MM.1S (cell line): ENCODE results near the gene SOBP.

Source experiments
- DNase-seq: peaks from one replicate; pipeline ENCODE4 v3.0.0-alpha.2; 2015
- H2AFZ ChIP-seq: fragments of 300-600 bp; sonication (generic); 2 replicates; pipeline ENCODE4 v1.6.0; 2016; ENCODE audit warnings: antibody characterized with exemption, low read length
- H3F3A ChIP-seq: fragments of 300-600 bp; sonication (generic); 2 replicates; pipeline ENCODE4 v1.6.1; 2016; ENCODE audit warnings: mild to moderate bottlenecking, antibody characterized with exemption, low read length, moderate library complexity, mixed read lengths; ENCODE audit not compliant: insufficient read depth
- H3K27ac ChIP-seq: fragments of 300-600 bp; sonication (generic); 2 replicates; pipeline ENCODE4 v1.5.1; 2016; ENCODE audit warnings: mild to moderate bottlenecking, low read length
- H3K27me3 ChIP-seq: fragments of 300-600 bp; sonication (generic); replicated peaks from 2 replicates; pipeline ENCODE4 v1.6.0; 2016; ENCODE audit warnings: low read length; ENCODE audit not compliant: insufficient read depth
- H3K36me3 ChIP-seq: fragments of 300-600 bp; sonication (generic); replicated peaks from 2 replicates; pipeline ENCODE4 v1.6.1; 2016; ENCODE audit warnings: mild to moderate bottlenecking, low read length, mixed read lengths; ENCODE audit not compliant: insufficient read depth
- H3K4me1 ChIP-seq: fragments of 300-600 bp; sonication (generic); 2 replicates; pipeline ENCODE4 v1.6.1; 2016; ENCODE audit warnings: low read length, mixed read lengths
- H3K4me2 ChIP-seq: fragments of 300-600 bp; sonication (generic); 2 replicates; pipeline ENCODE4 v1.6.0; 2016; ENCODE audit warnings: low read depth, low read length
- H3K4me3 ChIP-seq: fragments of 300-600 bp; sonication (generic); 2 replicates; pipeline ENCODE4 v1.5.1; 2016; ENCODE audit warnings: low read length, mixed read lengths
- H3K79me2 ChIP-seq: fragments of 300-600 bp; sonication (generic); 2 replicates; pipeline ENCODE4 v1.6.1; 2016; ENCODE audit warnings: mixed run types, low read length, mixed read lengths
- H3K9ac ChIP-seq: fragments of 300-600 bp; sonication (generic); 2 replicates; pipeline ENCODE4 v1.6.1; 2016; ENCODE audit warnings: low read length, mixed read lengths
- H3K9me2 ChIP-seq: fragments of 300-600 bp; sonication (generic); replicated peaks from 2 replicates; pipeline ENCODE4 v1.6.1; 2016; ENCODE audit warnings: mild to moderate bottlenecking, low read length, mixed read lengths; ENCODE audit not compliant: insufficient read depth
- H3K9me3 ChIP-seq: fragments of 300-600 bp; sonication (generic); replicated peaks from 2 replicates; pipeline ENCODE4 v1.6.1; 2016; ENCODE audit warnings: mild to moderate bottlenecking, low read length, mixed read lengths; ENCODE audit not compliant: insufficient read depth
- H4K20me1 ChIP-seq: fragments of 300-600 bp; sonication (generic); 2 replicates; pipeline ENCODE4 v1.6.1; 2016; ENCODE audit warnings: mild to moderate bottlenecking, low read length, moderate library complexity, mixed read lengths; ENCODE audit not compliant: insufficient read depth
- CTCF ChIP-seq: fragments of 300-600 bp; sonication (generic); IDR thresholded peaks from 2 replicates; pipeline ENCODE4 v1.5.1; 2016; ENCODE audit warnings: antibody characterized with exemption, low read length, mixed read lengths
- EZH2 ChIP-seq: fragments of 300-600 bp; sonication (generic); optimal IDR thresholded peaks from 2 replicates; pipeline ENCODE3; 2017; ENCODE audit warnings: low read depth, mild to moderate bottlenecking, antibody characterized with exemption, low read length, mixed read lengths
- EZH2phosphoT487 ChIP-seq: fragments of 300-600 bp; sonication (generic); IDR thresholded peaks from 2 replicates; pipeline ENCODE4 v1.6.1; 2018; ENCODE audit warnings: antibody characterized with exemption, low read length

Gene SOBP

DNA sequence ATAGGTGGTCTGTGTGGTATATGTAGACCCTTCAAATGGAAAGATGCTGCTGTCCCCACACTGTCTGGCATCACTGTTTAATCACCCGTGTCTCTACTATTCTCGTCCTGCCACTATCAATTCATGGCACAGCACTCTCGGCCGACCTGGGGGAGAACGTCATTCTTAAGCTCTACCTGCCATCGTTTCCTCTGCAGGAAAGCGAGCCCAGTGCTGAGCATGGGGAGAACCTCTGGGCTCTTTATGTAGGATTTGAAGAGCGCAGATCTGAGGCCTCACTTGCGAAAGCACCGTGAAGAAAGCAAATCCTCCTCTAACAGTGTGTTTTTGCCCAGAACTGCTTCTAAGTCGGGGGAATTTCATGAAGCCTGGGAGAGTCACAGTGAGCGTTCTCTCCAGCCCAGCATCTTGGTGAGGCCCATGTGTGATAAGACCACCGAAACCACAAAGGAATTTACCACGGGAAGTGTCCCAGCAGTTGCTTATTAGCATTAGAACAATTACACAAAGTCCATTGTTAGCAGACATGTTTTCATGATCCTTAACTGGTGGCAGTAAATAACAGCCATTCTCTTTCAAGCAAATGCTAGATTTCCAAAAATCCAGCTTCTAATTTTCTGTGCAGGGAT lies 209.9 kb downstream of the SOBP start:
- no peak for DNase-seq
- Histone ChIP-seq H3K4me2 (no peak overlapping the region), H3F3A (no peaks in the 10 kb centered on the region), H3K36me3 (no peaks in the 10 kb centered on the region), H3K9ac (no peak overlapping the region), H3K79me2 (no peaks in the 10 kb centered on the region), H3K4me3 (no peak overlapping the region), H3K9me2 (no peaks in the 10 kb centered on the region), H2AFZ (no peak overlapping the region), H3K27me3 (no peaks in the 10 kb centered on the region), H3K27ac (no peak overlapping the region), H4K20me1 (no peaks in the 10 kb centered on the region), H3K4me1 (no peaks in the 10 kb centered on the region), H3K9me3 (no peaks in the 10 kb centered on the region)
- TF ChIP-seq EZH2phosphoT487: no peak

DNA sequence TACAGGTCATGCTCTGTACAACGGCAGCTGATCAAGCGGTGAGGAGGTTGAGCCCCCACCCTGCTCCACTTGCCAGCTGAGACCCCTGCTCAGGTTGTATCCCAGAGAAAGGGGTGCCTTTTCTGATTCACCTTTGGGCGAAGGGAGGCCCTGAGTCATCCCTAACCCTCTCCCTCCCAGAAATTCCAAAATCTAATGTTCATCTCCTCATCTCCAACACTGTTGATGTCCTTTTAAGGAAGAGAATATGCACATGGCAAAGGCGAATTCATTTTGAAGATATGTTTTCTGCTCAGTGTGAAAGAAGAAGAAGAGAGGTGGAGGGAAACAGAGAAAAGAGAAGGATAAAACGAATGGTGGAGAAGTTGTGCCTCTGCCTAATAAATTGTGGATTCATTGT lies 213.7 kb downstream of the SOBP start:
- Histone ChIP-seq H4K20me1 (no peaks in the 10 kb centered on the region), H3K79me2 (no peaks in the 10 kb centered on the region), H3F3A (no peaks in the 10 kb centered on the region), H3K4me2 (no peak overlapping the region), H3K9me2 (no peaks in the 10 kb centered on the region), H3K4me1 (no peaks in the 10 kb centered on the region), H3K9ac (no peak overlapping the region), H3K9me3 (no peaks in the 10 kb centered on the region), H2AFZ (no peak overlapping the region), H3K27me3 (no peaks in the 10 kb centered on the region), H3K36me3 (no peaks in the 10 kb centered on the region), H3K27ac (no peak overlapping the region), H3K4me3 (no peak overlapping the region)
- DNase-seq: no peak
- TF ChIP-seq CTCF (no peak), EZH2phosphoT487 (no peak), EZH2 (no peak)

DNA sequence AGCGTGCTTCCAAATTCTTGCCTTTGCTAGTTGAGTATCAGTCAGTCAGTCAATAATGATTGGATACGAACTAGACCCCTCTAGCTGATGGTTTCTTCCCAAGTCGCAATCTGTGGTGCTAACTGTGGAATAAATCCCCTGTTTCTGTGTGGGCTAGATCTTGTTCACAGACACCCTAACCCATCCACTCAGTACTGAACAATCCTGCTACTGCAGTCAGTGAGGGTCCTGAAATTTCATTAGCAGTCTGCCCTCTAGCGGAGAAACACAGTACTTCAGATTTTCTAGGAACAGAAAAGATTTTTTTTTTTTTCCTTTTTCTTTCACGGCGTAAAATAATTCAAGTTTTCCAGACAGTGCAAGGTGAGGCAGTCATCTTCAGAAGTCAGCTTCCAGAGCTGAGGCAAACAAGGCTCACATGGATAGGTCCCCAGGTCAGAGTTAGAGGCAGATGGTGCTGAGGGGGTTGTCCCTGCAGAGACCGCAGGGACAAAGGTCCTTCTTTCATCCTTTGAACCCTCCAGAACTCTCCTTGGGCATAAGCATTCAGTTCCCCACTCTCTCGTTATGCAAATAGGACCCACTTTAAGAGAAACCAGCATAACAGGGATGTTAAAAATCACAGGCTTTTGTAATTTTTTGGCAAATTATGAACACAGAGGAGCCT lies 214.6 kb downstream of the SOBP start:
- Histone ChIP-seq H3K36me3 (no peaks in the 10 kb centered on the region), H3K9me3 (no peaks in the 10 kb centered on the region), H3F3A (no peaks in the 10 kb centered on the region), H2AFZ (no peak overlapping the region), H3K27ac (no peak overlapping the region), H3K27me3 (no peaks in the 10 kb centered on the region), H3K4me2 (peak overlapping the region; percentile 24; the same call in 1 of the 2 replicates), H3K4me3 (no peak overlapping the region), H3K79me2 (no peaks in the 10 kb centered on the region), H3K4me1 (no peaks in the 10 kb centered on the region), H3K9ac (no peak overlapping the region), H4K20me1 (no peaks in the 10 kb centered on the region), H3K9me2 (no peaks in the 10 kb centered on the region)
- peak; percentile 31 for DNase-seq
- TF ChIP-seq CTCF (peak; percentile 84), EZH2 (no peak), EZH2phosphoT487 (no peak)

GRCh38 chr6:107706516-107707115 lies 216.7 kb downstream of the SOBP start:
- H3K9ac ChIP-seq: no peak overlapping the region
- H3K79me2 ChIP-seq: no peaks in the 10 kb centered on the region
- TF ChIP-seq EZH2 (no peak), EZH2phosphoT487 (no peak), CTCF (no peak)
- no peaks in the 10 kb centered on the region for H3K9me3 ChIP-seq
- no peak overlapping the region for H3K4me2 ChIP-seq
- no peak for DNase-seq
- H3K27me3 ChIP-seq: no peaks in the 10 kb centered on the region
- H2AFZ ChIP-seq: no peak overlapping the region
- no peaks in the 10 kb centered on the region for H3K36me3 ChIP-seq
- no peaks in the 10 kb centered on the region for H3K9me2 ChIP-seq
- no peak overlapping the region for H3K4me3 ChIP-seq
- no peaks in the 10 kb centered on the region for H3K4me1 ChIP-seq
- H3K27ac ChIP-seq: no peak overlapping the region
- H4K20me1 ChIP-seq: no peaks in the 10 kb centered on the region
- no peaks in the 10 kb centered on the region for H3F3A ChIP-seq
